Heart right ventricle (tissue), 16 donors: ENCODE results near the gene PAK1. TPM values are rescaled to one million over a fixed set of nuclear protein-coding genes. Genes with fewer than 3 reads are reported as not detected.
A peak's percentile ranks its signal among the peaks of the same experiment; 100 is the strongest.

ENCODE experiments used
- ATAC-seq, 8 donors: fragments of 200-7000 bp; cut with Tn5 transposase; one replicate each; pipeline ENCODE4 v1.9.1; 2020; ENCODE audit warnings: mild to moderate bottlenecking in 8 of 8, moderate library complexity in 8 of 8, moderate number of reproducible peaks in 1 of 8
- DNase-seq, 2 donors: peaks; one replicate each; pipeline ENCODE4 v3.0.0-alpha.2; 2020
- H3K27ac ChIP-seq, 10 donors: fragments of 200-600 bp; sonication (generic) in 2 of 10; one replicate each; pipeline versions ENCODE4 v1.5.0 to v1.8.0; 2020 to 2022; ENCODE audit warnings: mild to moderate bottlenecking in 3 of 10
- H3K27me3 ChIP-seq, 7 donors: fragments of 200-600 bp; one replicate each; pipeline ENCODE4 v1.8.0; 2021 to 2022; ENCODE audit warnings: mild to moderate bottlenecking in 2 of 7
- H3K36me3 ChIP-seq, 9 donors: fragments of 200-600 bp; sonication (generic) in 1 of 9; one replicate each; pipeline versions ENCODE4 v1.5.0 to v1.8.0; 2020 to 2022; ENCODE audit warnings: mild to moderate bottlenecking in 2 of 9
- H3K4me1 ChIP-seq, 9 donors: fragments of 200-600 bp; sonication (generic) in 1 of 9; one replicate each; pipeline versions ENCODE4 v1.5.0 to v1.8.0; 2020 to 2022; ENCODE audit warnings: mild to moderate bottlenecking in 4 of 9
- H3K4me3 ChIP-seq, 10 donors: fragments of 200-600 bp; sonication (generic) in 2 of 10; one replicate each; pipeline versions ENCODE4 v1.5.0 to v1.8.0; 2020 to 2022; ENCODE audit warnings: mild to moderate bottlenecking in 7 of 10, moderate library complexity in 2 of 10
- H3K9me3 ChIP-seq, 11 donors: fragments of 200-600 bp in 10 of 11; sonication (generic) in 2 of 11; one replicate each; pipeline versions ENCODE4 v1.5.0 to v1.8.0; 2013 to 2022; ENCODE audit warnings: mild to moderate bottlenecking in 2 of 11, control low read depth in 1 of 11, moderate library complexity in 1 of 11
- CTCF ChIP-seq, 9 donors: fragments of 200-600 bp; sonication (generic) in 2 of 9; IDR thresholded peaks; one replicate each; pipeline versions ENCODE4 v1.5.0 to v1.8.0; 2021 to 2022; ENCODE audit warnings: antibody characterized with exemption in 9 of 9, mild to moderate bottlenecking in 5 of 9, moderate library complexity in 1 of 9
- WGBS, 2 donors: extraction: QIAGEN DNeasy Blood & Tissue Kit; methylation state at CpG; one replicate each; pipeline ENCODE4 v1.1.7; 2013; ENCODE audit warnings: inconsistent platforms in 1 of 2; 5-methylcytosine and 5-hydroxymethylcytosine counted together
- intact Hi-C, 10 donors: fragments of 100-400 bp; cut with DNase I; formaldehyde crosslinking; loops; one replicate each; pipeline versions ENCODE4 v1.11.1 to v1.14.2; 2022
- polyA plus RNA-seq, 2 donors: library from polyadenylated mRNA; stranded (reverse); fragments of 200-250 nt; gene quantifications; one replicate each; pipeline ENCODE4 v1.2.3, GENCODE V29; 2013
- total RNA-seq, 10 donors: library from RNA; stranded (reverse); fragmentation: NEBNext Ultra II Directional in 3 of 10; extraction: Animal tissue kit (Norgen Biotek cat#: 25700) in 3 of 10; gene quantifications; one replicate each; pipeline versions ENCODE4 v1.2.1 to v1.2.4, GENCODE V29; 2021 to 2023
- donor health status: Arrhythmogenic right ventricular cardiomyopathy.
- donor health status: ischemic (EF 13 %, LVEDD 7.1; RV severe dilation, severe dysfunction).
- donor health status: healthy with polysubstance abuse.
- donor health status: DM: no; HTN: yes; CAD: no.
- donor health status: DM: no; HTN: no; CAD: no.
- donor health status: ischemic (EF 25% LVEDD 6.9; RV normal size, moderate dysfunction).
- donor health status: ischemic (EF 25% LVEDD 5.7; RV mildly dilated, moderate dysfunction).
- donor health status: healthy.
- donor health status: DM: yes; HTN: yes; CAD: no.
- donor health status: Ischemic cardiomyopathy.
- donor health status: ischemic (EF 35%, LVEDD 5.7; RV mildly dilated, moderate dysfunction).
- donor health status: nonischemic (EF 11% LVEDD 7.7; RV severe dilation, severe dysfunction).
- donor health status: DM: yes; HTN: yes; CAD: no.
- donor health status: PGD.
- donor health status: ischemic (EF 29% LVEDD 5.4; RV normal size, mild dysfunction).
- donor health status: nonischemic (EF 23%, LVEDD 6.1; RV moderate dilation, normal function).

PAK1 gene
- total and polyA plus RNA-seq, 12 donors, result 2.4 to 17.7 (median 6.8) TPM

- Histone ChIP-seq H3K4me3 (no peak overlapping the region), H3K27ac (no peak overlapping the region), H3K9me3 (peaks cover 0 to 7% (median 0%) of the 10 kb centered on the region in 11 donors), H3K4me1 (no peaks in the 10 kb centered on the region), H3K36me3 (no peaks in the 10 kb centered on the region), H3K27me3 (no peaks in the 10 kb centered on the region)
- no peak for TF ChIP-seq CTCF (IDR thresholded peaks at IDR 0.05)
- DNase-seq, result no peak
- intact Hi-C loops, result no loop called here
- no peak for ATAC-seq
- 94 to 100% methylated on average over 2 of the region's 2 CpGs for WGBS, 2 donors
These were observed 6.0 kb upstream of the PAK1 start for GRCh38 chr11:77479746-77480352.

GRCh38 chr11:77475206-77475605 is 1.3 kb upstream of the PAK1 start:
- no peak for ATAC-seq
- peaks cover 0 to 7% (median 0%) of the 10 kb centered on the region in 11 donors for H3K9me3 ChIP-seq
- no peak for TF ChIP-seq CTCF (IDR thresholded peaks at IDR 0.05)
- H3K27me3 ChIP-seq, result peaks cover 0 to 11% (median 0%) of the 10 kb centered on the region in 7 donors
- WGBS, 2 donors, result 90 to 91% methylated on average over 5 of the region's 5 CpGs
- H3K4me1 ChIP-seq, result peaks cover 0 to 20% (median 7%) of the 10 kb centered on the region in 9 donors
- H3K27ac ChIP-seq, result no peak overlapping the region
- intact Hi-C loops, result no loop called here
- H3K4me3 ChIP-seq, result no peak overlapping the region
- DNase-seq, result no peak
- no peaks in the 10 kb centered on the region for H3K36me3 ChIP-seq

- H3K27me3 ChIP-seq, result peaks cover 0 to 11% (median 0%) of the 10 kb centered on the region in 7 donors
- intact Hi-C loops, result no loop called here
- peak overlapping the region in 1 of 10 donors; percentile 42 for H3K27ac ChIP-seq
- peaks cover 0 to 7% (median 0%) of the 10 kb centered on the region in 11 donors for H3K9me3 ChIP-seq
- WGBS, 2 donors, result 57 to 59% methylated on average over 10 of the region's 10 CpGs
- no peaks in the 10 kb centered on the region for H3K36me3 ChIP-seq
- DNase-seq (no peak), ATAC-seq (no peak)
- TF ChIP-seq CTCF (IDR thresholded peaks at IDR 0.05), result no peak
- peak overlapping the region in 7 of 10 donors; percentile 65 to 74 (median 70) for H3K4me3 ChIP-seq
- peaks cover 0 to 20% (median 7%) of the 10 kb centered on the region in 9 donors for H3K4me1 ChIP-seq
These were observed 778 bp upstream of the PAK1 start for GRCh38 chr11:77474684-77475060.

GRCh38 chr11:77472991-77473800 is 698 bp downstream of the PAK1 start:
- Histone ChIP-seq H3K4me1 (peaks cover 0 to 20% (median 7%) of the 10 kb centered on the region in 9 donors), H3K36me3 (no peaks in the 10 kb centered on the region), H3K27ac (peak overlapping the region in 6 of 10 donors; percentile 39 to 73 (median 56)), H3K4me3 (peak overlapping the region; percentile 19 to 74 (median 70)), H3K27me3 (peaks cover 0 to 11% (median 0%) of the 10 kb centered on the region in 7 donors), H3K9me3 (peaks cover 0 to 7% (median 0%) of the 10 kb centered on the region in 11 donors)
- intact Hi-C loops, result no loop called here
- no peak for TF ChIP-seq CTCF (IDR thresholded peaks at IDR 0.05)
- DNase-seq (peak; percentile 18 to 45), ATAC-seq (peak; percentile 66 to 77 (median 72))
- 4% methylated on average over 59 to 80 of the region's 80 CpGs for WGBS, 2 donors
